HEK293 (cell line): Measurements from ENCODE around the gene AGK.

ENCODE experiments used
- CTCF ChIA-PET: fragments of 350-600 bp; formaldehyde crosslinking; extraction: SDS; loops from one replicate; lab custom pipeline; 2021; ENCODE audit warnings: antibody characterized with exemption; lab: Yijun Ruan, JAX
- POLR2A ChIA-PET: fragments of 300-600 bp; formaldehyde crosslinking; extraction: SDS; loops from one replicate; lab custom pipeline; 2020; ENCODE audit warnings: antibody characterized with exemption, inconsistent platforms; lab: Yijun Ruan, JAX
- H3K27ac ChIP-seq: fragments of 200-500 bp; sonication (Bioruptor generic); 2 replicates; pipeline ENCODE4 v1.5.1; 2014; ENCODE audit warnings: low read depth, low read length, control low read depth, inconsistent platforms; ENCODE audit errors: extremely low read depth
- H3K36me3 ChIP-seq, 2 experiments: fragments of 200-500 bp in 1 of 2; sonication (Bioruptor generic) in 1 of 2; 1 replicate in 1 of 2; 2 replicates in 1 of 2; pipeline ENCODE4 v1.5.1; 2014 to 2017; ENCODE audit warnings: inconsistent platforms in 2 of 2, low read length in 2 of 2; ENCODE audit not compliant: control insufficient read depth in 2 of 2, insufficient read depth in 1 of 2
- H3K4me1 ChIP-seq: fragments of 200-500 bp; sonication (Bioruptor generic); 2 replicates; pipeline ENCODE4 v1.5.1; 2014; ENCODE audit warnings: mild to moderate bottlenecking, low read length, inconsistent platforms; ENCODE audit not compliant: control insufficient read depth, insufficient read depth
- H3K4me3 ChIP-seq: 2 replicates; pipeline ENCODE4 v1.5.1; 2011; ENCODE audit warnings: low read depth, mild to moderate bottlenecking, control low read depth, low read length, moderate library complexity
- H3K9me3 ChIP-seq: fragments of 200-500 bp; sonication (Bioruptor generic); 2 replicates; pipeline ENCODE4 v1.5.1; 2014; ENCODE audit warnings: low read depth, low read length, inconsistent platforms; ENCODE audit not compliant: control insufficient read depth, insufficient read depth
- IKZF3 ChIP-seq: fragments of 450-650 bp; IDR thresholded peaks from 2 replicates; pipeline ENCODE4 v1.5.0; 2018; ENCODE audit warnings: missing biosample characterization, mild to moderate bottlenecking, missing genetic modification characterization, moderate library complexity
- KLF17 ChIP-seq: fragments of 450-650 bp; formaldehyde crosslinking; IDR thresholded peaks from 2 replicates; pipeline ENCODE4 v1.5.1; 2016; ENCODE audit warnings: missing biosample characterization, missing genetic modification characterization
- ZBTB1 ChIP-seq: fragments of 450-650 bp; formaldehyde crosslinking; IDR thresholded peaks from 2 replicates; pipeline ENCODE4 v1.5.1; 2016; ENCODE audit warnings: missing biosample characterization, missing genetic modification characterization
- ZBTB8A ChIP-seq: fragments of 450-650 bp; formaldehyde crosslinking; IDR thresholded peaks from 2 replicates; pipeline ENCODE4 v1.5.1; 2016; ENCODE audit warnings: missing biosample characterization, missing genetic modification characterization
- ZNF112 ChIP-seq: fragments of 450-650 bp; formaldehyde crosslinking; IDR thresholded peaks from 2 replicates; pipeline ENCODE4 v1.5.0; 2017; ENCODE audit warnings: missing biosample characterization, missing genetic modification characterization
- ZNF146 ChIP-seq: fragments of 450-650 bp; formaldehyde crosslinking; IDR thresholded peaks from 2 replicates; pipeline ENCODE4 v1.5.1; 2016; ENCODE audit warnings: missing biosample characterization, missing genetic modification characterization
- ZNF19 ChIP-seq: fragments of 450-650 bp; formaldehyde crosslinking; IDR thresholded peaks from 2 replicates; pipeline ENCODE4; 2016; ENCODE audit warnings: missing biosample characterization, missing genetic modification characterization, low read depth
- ZNF26 ChIP-seq: fragments of 450-650 bp; formaldehyde crosslinking; IDR thresholded peaks from 2 replicates; pipeline ENCODE4 v1.5.1; 2016; ENCODE audit warnings: missing biosample characterization, missing genetic modification characterization
- ZNF449 ChIP-seq: fragments of 450-650 bp; formaldehyde crosslinking; IDR thresholded peaks from 2 replicates; pipeline ENCODE4 v1.5.1; 2017; ENCODE audit warnings: missing biosample characterization, mild to moderate bottlenecking, missing genetic modification characterization, moderate library complexity
- ZNF548 ChIP-seq: fragments of 450-650 bp; formaldehyde crosslinking; IDR thresholded peaks from 2 replicates; pipeline ENCODE4 v1.5.1; 2016; ENCODE audit warnings: missing biosample characterization, missing genetic modification characterization
- ZNF549 ChIP-seq: fragments of 450-650 bp; IDR thresholded peaks from 2 replicates; pipeline ENCODE4 v1.5.1; 2018; ENCODE audit warnings: missing biosample characterization, missing genetic modification characterization, mild to moderate bottlenecking, inconsistent platforms, moderate library complexity
- ZNF837 ChIP-seq: fragments of 450-650 bp; formaldehyde crosslinking; IDR thresholded peaks from 2 replicates; pipeline ENCODE4 v1.5.1; 2016; ENCODE audit warnings: missing biosample characterization, missing genetic modification characterization
- ZNF843 ChIP-seq: fragments of 450-650 bp; formaldehyde crosslinking; IDR thresholded peaks from 2 replicates; pipeline ENCODE4 v1.5.1; 2016; ENCODE audit warnings: missing biosample characterization, missing genetic modification characterization
- ZXDB ChIP-seq: fragments of 450-650 bp; formaldehyde crosslinking; IDR thresholded peaks from 2 replicates; pipeline ENCODE4 v1.5.1; 2016; ENCODE audit warnings: missing biosample characterization, missing genetic modification characterization
- TF ChIP-seq, protein P1 (sequence below): fragments of 450-650 bp; formaldehyde crosslinking; IDR thresholded peaks from 2 replicates; pipeline ENCODE4 v1.5.1; 2016; ENCODE audit warnings: missing biosample characterization, missing genetic modification characterization
- TF ChIP-seq, protein P2 (sequence below): fragments of 450-650 bp; formaldehyde crosslinking; IDR thresholded peaks from 2 replicates; pipeline ENCODE4 v1.5.1; 2016; ENCODE audit warnings: missing biosample characterization, missing genetic modification characterization
- TF ChIP-seq, protein P3 (sequence below): fragments of 450-650 bp; formaldehyde crosslinking; IDR thresholded peaks from 2 replicates; pipeline ENCODE4 v1.5.1; 2016; ENCODE audit warnings: missing biosample characterization, missing genetic modification characterization

Gene AGK

DNA sequence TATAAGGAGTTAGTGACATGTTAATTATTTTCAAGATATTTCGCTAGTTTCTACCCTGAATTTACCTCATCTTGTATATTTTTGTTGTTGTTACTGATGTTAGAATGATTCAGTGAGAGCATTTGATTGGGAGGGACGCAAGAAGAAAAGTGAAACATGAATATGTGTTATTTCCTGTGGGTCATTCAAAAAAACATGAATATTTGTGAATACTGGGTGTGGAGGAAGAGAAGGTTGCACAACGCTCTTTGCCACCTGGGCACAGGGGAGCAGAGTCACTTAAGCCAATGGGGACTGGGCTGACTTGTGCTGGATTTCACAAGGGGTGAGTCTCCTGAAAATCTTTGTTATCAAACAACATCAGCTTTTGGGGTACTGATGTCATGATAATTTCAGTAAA is 39.5 kb downstream of the AGK start:
- no peak overlapping the region for H3K27ac ChIP-seq
- no peaks in the 10 kb centered on the region for H3K9me3 ChIP-seq
- H3K36me3 ChIP-seq, result peaks cover 0 to 18% of the 10 kb centered on the region in 2 experiments
- no peak overlapping the region for H3K4me3 ChIP-seq
- TF ChIP-seq ZNF549 (tag by site-specific recombination), result no peak
- TF ChIP-seq ZBTB1, result no peak
- TF ChIP-seq ZNF843 (tag by site-specific recombination), result no peak
- TF ChIP-seq, protein P1, sequence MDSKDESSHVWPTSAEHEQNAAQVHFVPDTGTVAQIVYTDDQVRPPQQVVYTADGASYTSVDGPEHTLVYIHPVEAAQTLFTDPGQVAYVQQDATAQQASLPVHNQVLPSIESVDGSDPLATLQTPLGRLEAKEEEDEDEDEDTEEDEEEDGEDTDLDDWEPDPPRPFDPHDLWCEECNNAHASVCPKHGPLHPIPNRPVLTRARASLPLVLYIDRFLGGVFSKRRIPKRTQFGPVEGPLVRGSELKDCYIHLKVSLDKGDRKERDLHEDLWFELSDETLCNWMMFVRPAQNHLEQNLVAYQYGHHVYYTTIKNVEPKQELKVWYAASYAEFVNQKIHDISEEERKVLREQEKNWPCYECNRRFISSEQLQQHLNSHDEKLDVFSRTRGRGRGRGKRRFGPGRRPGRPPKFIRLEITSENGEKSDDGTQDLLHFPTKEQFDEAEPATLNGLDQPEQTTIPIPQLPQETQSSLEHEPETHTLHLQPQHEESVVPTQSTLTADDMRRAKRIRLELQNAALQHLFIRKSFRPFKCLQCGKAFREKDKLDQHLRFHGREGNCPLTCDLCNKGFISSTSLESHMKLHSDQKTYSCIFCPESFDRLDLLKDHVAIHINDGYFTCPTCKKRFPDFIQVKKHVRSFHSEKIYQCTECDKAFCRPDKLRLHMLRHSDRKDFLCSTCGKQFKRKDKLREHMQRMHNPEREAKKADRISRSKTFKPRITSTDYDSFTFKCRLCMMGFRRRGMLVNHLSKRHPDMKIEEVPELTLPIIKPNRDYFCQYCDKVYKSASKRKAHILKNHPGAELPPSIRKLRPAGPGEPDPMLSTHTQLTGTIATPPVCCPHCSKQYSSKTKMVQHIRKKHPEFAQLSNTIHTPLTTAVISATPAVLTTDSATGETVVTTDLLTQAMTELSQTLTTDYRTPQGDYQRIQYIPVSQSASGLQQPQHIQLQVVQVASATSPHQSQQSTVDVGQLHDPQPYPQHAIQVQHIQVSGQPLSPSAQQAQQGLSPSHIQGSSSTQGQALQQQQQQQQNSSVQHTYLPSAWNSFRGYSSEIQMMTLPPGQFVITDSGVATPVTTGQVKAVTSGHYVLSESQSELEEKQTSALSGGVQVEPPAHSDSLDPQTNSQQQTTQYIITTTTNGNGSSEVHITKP (tag by site-specific recombination), result no peak
- no peak for TF ChIP-seq ZNF26 (tag by site-specific recombination)
- no peak for TF ChIP-seq ZBTB8A (tag by site-specific recombination)
- TF ChIP-seq KLF17 (tag by site-specific recombination), result no peak
- TF ChIP-seq, protein P2, sequence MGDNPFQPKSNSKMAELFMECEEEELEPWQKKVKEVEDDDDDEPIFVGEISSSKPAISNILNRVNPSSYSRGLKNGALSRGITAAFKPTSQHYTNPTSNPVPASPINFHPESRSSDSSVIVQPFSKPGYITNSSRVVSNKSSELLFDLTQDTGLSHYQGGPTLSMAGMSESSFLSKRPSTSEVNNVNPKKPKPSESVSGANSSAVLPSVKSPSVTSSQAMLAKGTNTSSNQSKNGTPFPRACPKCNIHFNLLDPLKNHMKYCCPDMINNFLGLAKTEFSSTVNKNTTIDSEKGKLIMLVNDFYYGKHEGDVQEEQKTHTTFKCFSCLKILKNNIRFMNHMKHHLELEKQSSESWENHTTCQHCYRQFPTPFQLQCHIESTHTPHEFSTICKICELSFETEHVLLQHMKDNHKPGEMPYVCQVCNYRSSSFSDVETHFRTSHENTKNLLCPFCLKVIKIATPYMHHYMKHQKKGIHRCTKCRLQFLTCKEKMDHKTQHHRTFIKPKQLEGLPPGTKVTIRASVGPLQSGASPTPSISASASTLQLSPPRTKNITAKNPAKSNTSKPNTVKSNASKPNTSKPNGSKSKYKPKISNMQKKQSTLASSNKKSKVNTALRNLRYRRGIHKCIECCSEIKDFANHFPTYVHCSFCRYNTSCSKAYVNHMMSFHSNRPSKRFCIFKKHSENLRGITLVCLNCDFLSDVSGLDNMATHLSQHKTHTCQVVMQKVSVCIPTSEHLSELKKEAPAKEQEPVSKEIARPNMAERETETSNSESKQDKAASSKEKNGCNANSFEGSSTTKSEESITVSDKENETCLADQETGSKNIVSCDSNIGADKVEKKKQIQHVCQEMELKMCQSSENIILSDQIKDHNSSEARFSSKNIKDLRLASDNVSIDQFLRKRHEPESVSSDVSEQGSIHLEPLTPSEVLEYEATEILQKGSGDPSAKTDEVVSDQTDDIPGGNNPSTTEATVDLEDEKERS (tag by site-specific recombination), result no peak
- no peak for TF ChIP-seq ZNF837 (tag by site-specific recombination)
- no peak for TF ChIP-seq ZNF548 (tag by site-specific recombination)
- TF ChIP-seq ZNF146 (tag by site-specific recombination), result no peak
- no peak for TF ChIP-seq ZNF449 (tag by site-specific recombination)
- TF ChIP-seq ZNF112 (tag by site-specific recombination), result no peak
- no peak for TF ChIP-seq ZXDB (tag by site-specific recombination)
- TF ChIP-seq, protein P3, sequence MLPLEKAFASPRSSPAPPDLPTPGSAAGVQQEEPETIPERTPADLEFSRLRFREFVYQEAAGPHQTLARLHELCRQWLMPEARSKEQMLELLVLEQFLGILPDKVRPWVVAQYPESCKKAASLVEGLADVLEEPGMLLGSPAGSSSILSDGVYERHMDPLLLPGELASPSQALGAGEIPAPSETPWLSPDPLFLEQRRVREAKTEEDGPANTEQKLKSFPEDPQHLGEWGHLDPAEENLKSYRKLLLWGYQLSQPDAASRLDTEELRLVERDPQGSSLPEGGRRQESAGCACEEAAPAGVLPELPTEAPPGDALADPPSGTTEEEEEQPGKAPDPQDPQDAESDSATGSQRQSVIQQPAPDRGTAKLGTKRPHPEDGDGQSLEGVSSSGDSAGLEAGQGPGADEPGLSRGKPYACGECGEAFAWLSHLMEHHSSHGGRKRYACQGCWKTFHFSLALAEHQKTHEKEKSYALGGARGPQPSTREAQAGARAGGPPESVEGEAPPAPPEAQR (tag by site-specific recombination), result no peak
- no peak for TF ChIP-seq IKZF3 (tag by site-specific recombination)
- TF ChIP-seq ZNF19 (tag by site-specific recombination), result no peak
- TF ChIP-seq, all 188 proteins: peak for 0
- ChIA-PET CTCF (interaction anchor here (0.7 kb wide), 1 partner anchor 112 kb away, joined by 3 read pairs; no protein-coding TSS in a partner anchor), POLR2A (no interaction called here)
- no peaks in the 10 kb centered on the region for H3K4me1 ChIP-seq
